GM12873 (cell line): ENCODE data around the gene MIDN.

Experiments
- CTCF ChIP-seq: IDR thresholded peaks from 2 replicates; pipeline ENCODE4 v1.5.1; 2012; ENCODE audit warnings: low read depth, mild to moderate bottlenecking, moderate library complexity, low read length, control low read depth; ENCODE audit not compliant: insufficient read depth; ENCODE audit errors: missing control alignments

MIDN gene

GRCh38 chr19:1274852-1275259 lies 26.5 kb downstream of the MIDN start:
- TF ChIP-seq CTCF, result no peak

GRCh38 chr19:1275260-1275975 lies 27.0 kb downstream of the MIDN start, which contains the start of gene FAM174C:
Gene FAM174C, plus strand, starts transcription at chr19:1275530. Its CDS starts 20 bp downstream, at chr19:1275550.
- no peak for TF ChIP-seq CTCF

GRCh38 chr19:1275976-1276627 lies 27.7 kb downstream of the MIDN start:
- TF ChIP-seq CTCF, result no peak

- no peak for TF ChIP-seq CTCF
These were observed 28.2 kb downstream of the MIDN start for GRCh38 chr19:1276628-1277022.

- TF ChIP-seq CTCF, result no peak
These were observed 28.7 kb downstream of the MIDN start for GRCh38 chr19:1277061-1277460.

- no peak for TF ChIP-seq CTCF
These were observed 29.7 kb downstream of the MIDN start for GRCh38 chr19:1278074-1278473.

- no peak for TF ChIP-seq CTCF
These were observed 30.6 kb downstream of the MIDN start for GRCh38 chr19:1278713-1279660.
